Testis (tissue), 2 donors: ENCODE data around the gene KCNAB1.

ENCODE experiments used
- POLR2A ChIP-seq: fragments of 450-650 bp; IDR thresholded peaks from one replicate; pipeline ENCODE4 v1.6.1; 2017; ENCODE audit warnings: antibody characterized with exemption, mild to moderate bottlenecking, moderate library complexity
- TF ChIP-seq, protein P1 (sequence below), 3 experiments: fragments of 450-650 bp in 2 of 3; fragments of 200-600 bp in 1 of 3; sonication (generic) in 1 of 3; IDR thresholded peaks; one replicate each; pipeline ENCODE4 v1.5.1; 2016 to 2019; ENCODE audit warnings: antibody characterized with exemption in 3 of 3, mild to moderate bottlenecking in 2 of 3, moderate library complexity in 1 of 3

- TF ChIP-seq, protein P1, sequence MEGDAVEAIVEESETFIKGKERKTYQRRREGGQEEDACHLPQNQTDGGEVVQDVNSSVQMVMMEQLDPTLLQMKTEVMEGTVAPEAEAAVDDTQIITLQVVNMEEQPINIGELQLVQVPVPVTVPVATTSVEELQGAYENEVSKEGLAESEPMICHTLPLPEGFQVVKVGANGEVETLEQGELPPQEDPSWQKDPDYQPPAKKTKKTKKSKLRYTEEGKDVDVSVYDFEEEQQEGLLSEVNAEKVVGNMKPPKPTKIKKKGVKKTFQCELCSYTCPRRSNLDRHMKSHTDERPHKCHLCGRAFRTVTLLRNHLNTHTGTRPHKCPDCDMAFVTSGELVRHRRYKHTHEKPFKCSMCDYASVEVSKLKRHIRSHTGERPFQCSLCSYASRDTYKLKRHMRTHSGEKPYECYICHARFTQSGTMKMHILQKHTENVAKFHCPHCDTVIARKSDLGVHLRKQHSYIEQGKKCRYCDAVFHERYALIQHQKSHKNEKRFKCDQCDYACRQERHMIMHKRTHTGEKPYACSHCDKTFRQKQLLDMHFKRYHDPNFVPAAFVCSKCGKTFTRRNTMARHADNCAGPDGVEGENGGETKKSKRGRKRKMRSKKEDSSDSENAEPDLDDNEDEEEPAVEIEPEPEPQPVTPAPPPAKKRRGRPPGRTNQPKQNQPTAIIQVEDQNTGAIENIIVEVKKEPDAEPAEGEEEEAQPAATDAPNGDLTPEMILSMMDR (IDR thresholded peaks at IDR 0.05): no peak
- TF ChIP-seq POLR2A: no peak
Observed at GRCh38 chr3:156131241-156131640, 10.9 kb downstream of the KCNAB1 start.
